K562 (cell line): ENCODE results near the gene SPEM2. TPM values are rescaled to one million over a fixed set of nuclear protein-coding genes. Genes with fewer than 3 reads are reported as not detected.
A peak's percentile ranks its signal among the peaks of the same experiment; 100 is the strongest.

Experiments
- AFF4 ChIP-seq: sonication (generic); formaldehyde crosslinking; IDR thresholded peaks from 2 replicates; pipeline ENCODE4 v1.8.0; 2023; ENCODE audit warnings: mild to moderate bottlenecking, missing genetic modification reagents
- CREM ChIP-seq: IDR thresholded peaks from 2 replicates; pipeline ENCODE4 v1.6.1; 2014; ENCODE audit warnings: antibody characterized with exemption, low read depth
- FOSL1 ChIP-seq: fragments of 200-800 bp; sonication (Bioruptor generic); conservative IDR thresholded peaks from 2 replicates; pipeline ENCODE4 v1.6.1; 2016; ENCODE audit warnings: missing genetic modification characterization, missing compliant biosample characterization
- HDAC1 ChIP-seq, 2 experiments: fragments of 450-650 bp; IDR thresholded peaks; 2 replicates each; pipeline ENCODE4 v1.6.1; 2016 to 2017; ENCODE audit warnings: inconsistent platforms in 1 of 2, mild to moderate bottlenecking in 1 of 2, moderate library complexity in 1 of 2
- TEAD1 ChIP-seq, 2 experiments: fragments of 450-650 bp in 1 of 2; sonication (generic) in 1 of 2; formaldehyde crosslinking; IDR thresholded peaks; 2 replicates each; pipeline versions ENCODE4 v1.4.0 to v1.8.0; 2020 to 2022; ENCODE audit warnings: mild to moderate bottlenecking in 2 of 2, missing genetic modification reagents in 1 of 2
- XRCC4 ChIP-seq: IDR thresholded peaks from one replicate; pipeline ENCODE4 v1.6.1; 2011; ENCODE audit not compliant: insufficient read depth, insufficient read length; ENCODE audit errors: extremely low read depth
- ZFP1 ChIP-seq: fragments of 450-650 bp; formaldehyde crosslinking; IDR thresholded peaks from 2 replicates; pipeline ENCODE4 v1.4.0; 2020; ENCODE audit warnings: mild to moderate bottlenecking, mixed read lengths
- ZKSCAN8 ChIP-seq: fragments of 200-800 bp; sonication (Bioruptor generic); IDR thresholded peaks from 2 replicates; pipeline ENCODE4 v1.6.1; 2016; ENCODE audit warnings: missing genetic modification characterization, missing compliant biosample characterization
- ZNF282 ChIP-seq: sonication (generic); formaldehyde crosslinking; IDR thresholded peaks from 2 replicates; pipeline ENCODE4 v1.8.1; 2023; ENCODE audit warnings: missing genetic modification reagents
- polyA plus RNA-seq, 8 experiments: library from polyadenylated mRNA; depleted of rRNA in 4 of 8; stranded (reverse) in 5 of 8; unstranded in 3 of 8; fragments of >200 nt; fragmentation: Nextera tagmentation in 2 of 8; fragmentation: Illumina TruSeq in 1 of 8; extraction: Ambion mirVana in 2 of 8; extraction: Trizol in 1 of 8; gene quantifications; 2 replicates each; pipeline versions ENCODE4 v1.2.1 to v1.2.3, GENCODE V29; 2011 to 2014; ENCODE audit warnings: inconsistent platforms in 1 of 8, missing spikeins in 1 of 8
- total RNA-seq, 7 experiments: library from RNA; depleted of rRNA in 6 of 7; stranded (reverse); fragments of >200 nt in 6 of 7; fragmentation: Illumina TruSeq in 2 of 7; extraction: Trizol in 2 of 7; gene quantifications; 2 replicates each; pipeline versions ENCODE4 v1.2.1 to v1.2.3, GENCODE V29; 2011 to 2021; ENCODE audit warnings: low replicate concordance in 1 of 7
- TF ChIP-seq, protein P1 (sequence below): fragments of 450-650 bp; formaldehyde crosslinking; IDR thresholded peaks from 2 replicates; pipeline ENCODE4 v1.4.0; 2020; ENCODE audit warnings: mild to moderate bottlenecking, moderate library complexity
- TF ChIP-seq, protein P2 (sequence below), 2 experiments: fragments of 450-650 bp; formaldehyde crosslinking in 1 of 2; IDR thresholded peaks; 2 replicates each; pipeline versions ENCODE4 v1.4.0 to v1.6.1; 2014 to 2020; ENCODE audit warnings: mild to moderate bottlenecking in 2 of 2, borderline replicate concordance in 1 of 2, low read depth in 1 of 2
- TF ChIP-seq, protein P3 (sequence below), 2 experiments: fragments of 450-650 bp; IDR thresholded peaks; 2 replicates each; pipeline ENCODE4 v1.6.1; 2016

Gene SPEM2
- total and polyA plus RNA-seq, 9 of the 15 experiments (the other 6 are each of a cell fraction or from before 2014, with no cell fraction given), result not detected

- TF ChIP-seq XRCC4 (no peak), CREM (peak; percentile 32; the same call in 1 of the 2 replicates), ZFP1 (CRISPR knock-in tag) (no peak), FOSL1 (tag) (peak; percentile 28), AFF4 (no peak), TEAD1 (CRISPR knock-in tag; IDR thresholded peaks at IDR 0.05) (no peak), HDAC1 (IDR thresholded peaks at IDR 0.05) (peak in 1 of 2 experiments; percentile 53; a peak in 1 of 4 replicates), ZKSCAN8 (CRISPR knock-in tag) (peak; percentile 53; the same call in 1 of the 2 replicates), ZNF282 (CRISPR knock-in tag) (no peak)
- TF ChIP-seq, protein P1, sequence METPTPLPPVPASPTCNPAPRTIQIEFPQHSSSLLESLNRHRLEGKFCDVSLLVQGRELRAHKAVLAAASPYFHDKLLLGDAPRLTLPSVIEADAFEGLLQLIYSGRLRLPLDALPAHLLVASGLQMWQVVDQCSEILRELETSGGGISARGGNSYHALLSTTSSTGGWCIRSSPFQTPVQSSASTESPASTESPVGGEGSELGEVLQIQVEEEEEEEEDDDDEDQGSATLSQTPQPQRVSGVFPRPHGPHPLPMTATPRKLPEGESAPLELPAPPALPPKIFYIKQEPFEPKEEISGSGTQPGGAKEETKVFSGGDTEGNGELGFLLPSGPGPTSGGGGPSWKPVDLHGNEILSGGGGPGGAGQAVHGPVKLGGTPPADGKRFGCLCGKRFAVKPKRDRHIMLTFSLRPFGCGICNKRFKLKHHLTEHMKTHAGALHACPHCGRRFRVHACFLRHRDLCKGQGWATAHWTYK (CRISPR knock-in tag), result no peak
- TF ChIP-seq, protein P2, sequence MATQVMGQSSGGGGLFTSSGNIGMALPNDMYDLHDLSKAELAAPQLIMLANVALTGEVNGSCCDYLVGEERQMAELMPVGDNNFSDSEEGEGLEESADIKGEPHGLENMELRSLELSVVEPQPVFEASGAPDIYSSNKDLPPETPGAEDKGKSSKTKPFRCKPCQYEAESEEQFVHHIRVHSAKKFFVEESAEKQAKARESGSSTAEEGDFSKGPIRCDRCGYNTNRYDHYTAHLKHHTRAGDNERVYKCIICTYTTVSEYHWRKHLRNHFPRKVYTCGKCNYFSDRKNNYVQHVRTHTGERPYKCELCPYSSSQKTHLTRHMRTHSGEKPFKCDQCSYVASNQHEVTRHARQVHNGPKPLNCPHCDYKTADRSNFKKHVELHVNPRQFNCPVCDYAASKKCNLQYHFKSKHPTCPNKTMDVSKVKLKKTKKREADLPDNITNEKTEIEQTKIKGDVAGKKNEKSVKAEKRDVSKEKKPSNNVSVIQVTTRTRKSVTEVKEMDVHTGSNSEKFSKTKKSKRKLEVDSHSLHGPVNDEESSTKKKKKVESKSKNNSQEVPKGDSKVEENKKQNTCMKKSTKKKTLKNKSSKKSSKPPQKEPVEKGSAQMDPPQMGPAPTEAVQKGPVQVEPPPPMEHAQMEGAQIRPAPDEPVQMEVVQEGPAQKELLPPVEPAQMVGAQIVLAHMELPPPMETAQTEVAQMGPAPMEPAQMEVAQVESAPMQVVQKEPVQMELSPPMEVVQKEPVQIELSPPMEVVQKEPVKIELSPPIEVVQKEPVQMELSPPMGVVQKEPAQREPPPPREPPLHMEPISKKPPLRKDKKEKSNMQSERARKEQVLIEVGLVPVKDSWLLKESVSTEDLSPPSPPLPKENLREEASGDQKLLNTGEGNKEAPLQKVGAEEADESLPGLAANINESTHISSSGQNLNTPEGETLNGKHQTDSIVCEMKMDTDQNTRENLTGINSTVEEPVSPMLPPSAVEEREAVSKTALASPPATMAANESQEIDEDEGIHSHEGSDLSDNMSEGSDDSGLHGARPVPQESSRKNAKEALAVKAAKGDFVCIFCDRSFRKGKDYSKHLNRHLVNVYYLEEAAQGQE (IDR thresholded peaks at IDR 0.05; ENCODE audit: borderline replicate concordance), result no peak
- TF ChIP-seq, protein P2 (CRISPR knock-in tag; IDR thresholded peaks at IDR 0.05; ENCODE audit: low read depth), result no peak
- TF ChIP-seq, protein P3, sequence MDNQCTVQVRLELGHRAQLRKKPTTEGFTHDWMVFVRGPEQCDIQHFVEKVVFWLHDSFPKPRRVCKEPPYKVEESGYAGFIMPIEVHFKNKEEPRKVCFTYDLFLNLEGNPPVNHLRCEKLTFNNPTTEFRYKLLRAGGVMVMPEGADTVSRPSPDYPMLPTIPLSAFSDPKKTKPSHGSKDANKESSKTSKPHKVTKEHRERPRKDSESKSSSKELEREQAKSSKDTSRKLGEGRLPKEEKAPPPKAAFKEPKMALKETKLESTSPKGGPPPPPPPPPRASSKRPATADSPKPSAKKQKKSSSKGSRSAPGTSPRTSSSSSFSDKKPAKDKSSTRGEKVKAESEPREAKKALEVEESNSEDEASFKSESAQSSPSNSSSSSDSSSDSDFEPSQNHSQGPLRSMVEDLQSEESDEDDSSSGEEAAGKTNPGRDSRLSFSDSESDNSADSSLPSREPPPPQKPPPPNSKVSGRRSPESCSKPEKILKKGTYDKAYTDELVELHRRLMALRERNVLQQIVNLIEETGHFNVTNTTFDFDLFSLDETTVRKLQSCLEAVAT (IDR thresholded peaks at IDR 0.05), result 0 out of 4 replicates have a peak, but pooled peaks of 1 of the 2 experiments have one; percentile 16
Observed at GRCh38 chr17:7475764-7476422, 50.5 kb downstream of the SPEM2 start (continued).
